ENCODE measurements around the gene SLC44A2. TPM values are rescaled to one million over a fixed set of nuclear protein-coding genes. Genes with fewer than 3 reads are reported as not detected.

Gene SLC44A2
- total and polyA plus RNA-seq, 10 of the 15 experiments (the other 5 are each of a cell fraction or from before 2014, with no cell fraction given) = 3.0 to 51.3 (median 26.8) TPM

DNA sequence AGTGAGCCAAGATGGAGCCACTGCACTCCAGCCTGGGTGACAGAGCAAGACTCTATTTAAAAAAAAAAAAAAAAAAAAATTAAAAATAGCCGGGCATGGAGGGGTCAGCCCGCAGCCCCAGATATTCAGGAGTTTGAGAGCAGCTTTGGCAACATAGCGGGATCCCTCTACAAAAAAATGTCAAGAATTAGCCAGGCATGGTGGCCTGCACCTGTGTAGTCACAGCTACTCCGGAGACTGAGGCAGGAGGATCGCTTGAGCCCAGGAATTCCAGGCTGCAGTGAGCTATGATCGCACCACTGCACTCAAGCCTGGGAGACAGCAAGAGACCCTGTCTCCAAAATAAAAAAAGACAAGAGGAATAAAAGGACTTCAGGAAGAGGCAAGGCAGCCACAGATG is 39.0 kb upstream of the SLC44A2 start:
- Histone ChIP-seq H3K4me1 (ENCODE audit: control insufficient read depth, insufficient read depth, low read length) (no peaks in the 10 kb centered on the region), H3K79me2 (ENCODE audit: control insufficient read depth, insufficient read depth, low read length) (no peaks in the 10 kb centered on the region), H3K4me2 (ENCODE audit: control insufficient read depth, insufficient read depth) (no peak overlapping the region), H3K9me3 (replicated peaks; ENCODE audit: control insufficient read depth, insufficient read depth, low read length) (no peaks in the 10 kb centered on the region), H3K27me3 (replicated peaks in 1 of 2; ENCODE audit: control insufficient read depth in 2 of 2, insufficient read depth in 2 of 2, low read length in 1 of 2) (no peaks in the 10 kb centered on the region; a peak in 1 of 4 replicates), H2AFZ (ENCODE audit: control insufficient read depth, low read depth, low read length) (no peak overlapping the region), H4K20me1 (ENCODE audit: control insufficient read depth, insufficient read depth) (no peaks in the 10 kb centered on the region), H3K27ac (ENCODE audit: control insufficient read depth, insufficient read depth) (no peak overlapping the region), H3K4me3 (no peak overlapping the region), H3K36me3 (ENCODE audit: control insufficient read depth in 2 of 2, insufficient read depth in 2 of 2, low read length in 1 of 2) (no peaks in the 10 kb centered on the region), H3K9ac (ENCODE audit: control insufficient read depth, insufficient read depth, low read length) (no peak overlapping the region)
- ATAC-seq (no peak), FAIRE-seq (no peak), DNase-seq (ENCODE audit: low read depth, low spot score) (no peak)
- ChIA-PET RAD21 (ENCODE audit: unreplicated experiment) (interaction anchor here (1.2 kb wide), 1 partner anchor 8 kb away, joined by 4 read pairs; no protein-coding TSS in a partner anchor), CTCF (interaction anchor here (1.0 to 9.3 kb wide), 3 partner anchors 17 to 271 kb away, joined by 3 to 397 read pairs (median 4); no protein-coding TSS in a partner anchor), POLR2A (interaction anchor here (0.6 kb wide), 1 partner anchor 156 kb away, joined by 3 read pairs; no protein-coding TSS in a partner anchor), SMC1A (ENCODE audit: uncharacterized antibody, unreplicated experiment) (interaction anchor here (1.1 to 9.0 kb wide), 3 partner anchors 59 to 113 kb away, joined by 3 to 252 read pairs (median 5); no protein-coding TSS in a partner anchor)
- BruUV-seq (replicated peaks) = no TSS peak
- intact Hi-C loops (cut with micrococcal nuclease; ENCODE audit: unreplicated experiment) = no loop called here
- TF ChIP-seq RBBP5 (conservative IDR thresholded peaks at IDR 0.05) (no peak), EGR1 (IDR thresholded peaks at IDR 0.05; ENCODE audit: borderline replicate concordance in 1 of 2, low read depth in 2 of 2, low read length in 2 of 2) (no peak), DPF2 (IDR thresholded peaks at IDR 0.05) (no peak), HCFC1 (IDR thresholded peaks at IDR 0.05; ENCODE audit: low read length) (no peak), NR2C2 (IDR thresholded peaks at IDR 0.05; ENCODE audit: borderline replicate concordance, control insufficient read depth, insufficient read length, low read depth) (no peak), SIN3A (IDR thresholded peaks at IDR 0.05; ENCODE audit: low read depth, low read length) (no peak), ZNF622 (IDR thresholded peaks at IDR 0.05) (no peak), MTA3 (IDR thresholded peaks at IDR 0.05; ENCODE audit: borderline replicate concordance, low read length) (no peak), TCF7 (IDR thresholded peaks at IDR 0.05; ENCODE audit: borderline replicate concordance) (no peak), CEBPB (IDR thresholded peaks at IDR 0.05; ENCODE audit: borderline replicate concordance in 1 of 2, low read depth in 2 of 2, low read length in 2 of 2) (no peak), RB1 (IDR thresholded peaks at IDR 0.05; ENCODE audit: borderline replicate concordance) (no peak), SRF (IDR thresholded peaks at IDR 0.05; ENCODE audit: low read depth in 2 of 2, low read length in 2 of 2) (no peak)
- TF ChIP-seq, protein P1, sequence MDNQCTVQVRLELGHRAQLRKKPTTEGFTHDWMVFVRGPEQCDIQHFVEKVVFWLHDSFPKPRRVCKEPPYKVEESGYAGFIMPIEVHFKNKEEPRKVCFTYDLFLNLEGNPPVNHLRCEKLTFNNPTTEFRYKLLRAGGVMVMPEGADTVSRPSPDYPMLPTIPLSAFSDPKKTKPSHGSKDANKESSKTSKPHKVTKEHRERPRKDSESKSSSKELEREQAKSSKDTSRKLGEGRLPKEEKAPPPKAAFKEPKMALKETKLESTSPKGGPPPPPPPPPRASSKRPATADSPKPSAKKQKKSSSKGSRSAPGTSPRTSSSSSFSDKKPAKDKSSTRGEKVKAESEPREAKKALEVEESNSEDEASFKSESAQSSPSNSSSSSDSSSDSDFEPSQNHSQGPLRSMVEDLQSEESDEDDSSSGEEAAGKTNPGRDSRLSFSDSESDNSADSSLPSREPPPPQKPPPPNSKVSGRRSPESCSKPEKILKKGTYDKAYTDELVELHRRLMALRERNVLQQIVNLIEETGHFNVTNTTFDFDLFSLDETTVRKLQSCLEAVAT (IDR thresholded peaks at IDR 0.05) = no peak
- TF ChIP-seq, protein P2, sequence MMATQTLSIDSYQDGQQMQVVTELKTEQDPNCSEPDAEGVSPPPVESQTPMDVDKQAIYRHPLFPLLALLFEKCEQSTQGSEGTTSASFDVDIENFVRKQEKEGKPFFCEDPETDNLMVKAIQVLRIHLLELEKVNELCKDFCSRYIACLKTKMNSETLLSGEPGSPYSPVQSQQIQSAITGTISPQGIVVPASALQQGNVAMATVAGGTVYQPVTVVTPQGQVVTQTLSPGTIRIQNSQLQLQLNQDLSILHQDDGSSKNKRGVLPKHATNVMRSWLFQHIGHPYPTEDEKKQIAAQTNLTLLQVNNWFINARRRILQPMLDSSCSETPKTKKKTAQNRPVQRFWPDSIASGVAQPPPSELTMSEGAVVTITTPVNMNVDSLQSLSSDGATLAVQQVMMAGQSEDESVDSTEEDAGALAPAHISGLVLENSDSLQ (IDR thresholded peaks at IDR 0.05) = no peak
- TF ChIP-seq, protein P3, sequence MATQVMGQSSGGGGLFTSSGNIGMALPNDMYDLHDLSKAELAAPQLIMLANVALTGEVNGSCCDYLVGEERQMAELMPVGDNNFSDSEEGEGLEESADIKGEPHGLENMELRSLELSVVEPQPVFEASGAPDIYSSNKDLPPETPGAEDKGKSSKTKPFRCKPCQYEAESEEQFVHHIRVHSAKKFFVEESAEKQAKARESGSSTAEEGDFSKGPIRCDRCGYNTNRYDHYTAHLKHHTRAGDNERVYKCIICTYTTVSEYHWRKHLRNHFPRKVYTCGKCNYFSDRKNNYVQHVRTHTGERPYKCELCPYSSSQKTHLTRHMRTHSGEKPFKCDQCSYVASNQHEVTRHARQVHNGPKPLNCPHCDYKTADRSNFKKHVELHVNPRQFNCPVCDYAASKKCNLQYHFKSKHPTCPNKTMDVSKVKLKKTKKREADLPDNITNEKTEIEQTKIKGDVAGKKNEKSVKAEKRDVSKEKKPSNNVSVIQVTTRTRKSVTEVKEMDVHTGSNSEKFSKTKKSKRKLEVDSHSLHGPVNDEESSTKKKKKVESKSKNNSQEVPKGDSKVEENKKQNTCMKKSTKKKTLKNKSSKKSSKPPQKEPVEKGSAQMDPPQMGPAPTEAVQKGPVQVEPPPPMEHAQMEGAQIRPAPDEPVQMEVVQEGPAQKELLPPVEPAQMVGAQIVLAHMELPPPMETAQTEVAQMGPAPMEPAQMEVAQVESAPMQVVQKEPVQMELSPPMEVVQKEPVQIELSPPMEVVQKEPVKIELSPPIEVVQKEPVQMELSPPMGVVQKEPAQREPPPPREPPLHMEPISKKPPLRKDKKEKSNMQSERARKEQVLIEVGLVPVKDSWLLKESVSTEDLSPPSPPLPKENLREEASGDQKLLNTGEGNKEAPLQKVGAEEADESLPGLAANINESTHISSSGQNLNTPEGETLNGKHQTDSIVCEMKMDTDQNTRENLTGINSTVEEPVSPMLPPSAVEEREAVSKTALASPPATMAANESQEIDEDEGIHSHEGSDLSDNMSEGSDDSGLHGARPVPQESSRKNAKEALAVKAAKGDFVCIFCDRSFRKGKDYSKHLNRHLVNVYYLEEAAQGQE (IDR thresholded peaks at IDR 0.05; ENCODE audit: low read depth, low read length) = no peak
- in situ Hi-C loops (cut with MboI) = no loop called here
- 95% methylated on average over 5 of the region's 6 CpGs for WGBS (ENCODE audit: insufficient coverage, insufficient replicate concordance, low lambda C conversion rate, missing lambda C conversion rate)
